Central memory CD8-positive, alpha-beta T cell (primary cell): ENCODE data around the gene JDP2.

Experiments used
- ATAC-seq: fragments of 150-1000 bp; cut with Tn5 transposase; replicated peaks from 2 replicates; pipeline ENCODE4 v1.10.0; 2022; ENCODE audit warnings: mild to moderate bottlenecking, moderate FRiP score, moderate number of reproducible peaks; ENCODE audit not compliant: poor library complexity, severe bottlenecking; ENCODE audit errors: extremely low read depth
- DNase-seq, 2 donors: peaks; one replicate each; pipeline ENCODE4 v3.0.0; 2021; ENCODE audit warnings: low spot score in 2 of 2
- H3K27ac Mint-ChIP-seq: one replicate; pipeline ENCODE4 v1.8.0; 2022; ENCODE audit warnings: low read depth, mild to moderate bottlenecking, moderate library complexity, mixed read lengths
- H3K27me3 Mint-ChIP-seq: one replicate; pipeline ENCODE4 v1.8.0; 2022; ENCODE audit warnings: mixed read lengths
- H3K36me3 Mint-ChIP-seq: one replicate; pipeline ENCODE4 v1.8.0; 2022; ENCODE audit warnings: mild to moderate bottlenecking, moderate library complexity, mixed read lengths; ENCODE audit not compliant: insufficient read depth
- H3K4me1 Mint-ChIP-seq: one replicate; pipeline ENCODE4 v1.8.0; 2022; ENCODE audit warnings: mixed read lengths
- H3K4me3 Mint-ChIP-seq: one replicate; pipeline ENCODE4 v1.8.0; 2022; ENCODE audit warnings: mild to moderate bottlenecking, moderate library complexity, mixed read lengths
- H3K9me3 Mint-ChIP-seq: one replicate; pipeline ENCODE4 v1.8.0; 2022; ENCODE audit warnings: mixed read lengths

JDP2 gene

DNA sequence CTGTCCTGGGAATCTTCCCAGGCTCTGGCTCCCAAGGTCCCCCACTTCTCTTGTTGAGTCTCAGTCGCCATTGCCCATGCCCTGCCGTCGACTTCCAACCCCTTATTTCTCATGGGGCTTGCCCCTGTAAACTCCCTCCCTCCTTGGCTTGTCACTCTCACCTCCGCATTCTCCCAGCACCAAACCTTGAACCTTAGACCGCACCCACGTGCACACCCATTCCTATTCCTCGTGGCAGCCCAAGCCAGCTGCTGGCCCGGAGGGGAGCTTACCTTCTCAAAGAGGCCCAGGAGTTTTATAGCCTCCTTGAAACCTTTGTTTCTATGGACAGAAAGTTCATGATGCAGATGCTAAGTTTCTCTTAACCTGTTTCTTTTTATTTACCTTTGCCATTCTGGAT is 4.6 kb downstream of the JDP2 start:
- no peaks in the 10 kb centered on the region for H3K9me3 Mint-ChIP-seq
- H3K36me3 Mint-ChIP-seq = peaks cover 2% of the 10 kb centered on the region
- ATAC-seq (no peak), DNase-seq (no peak)
- no peak overlapping the region for H3K27ac Mint-ChIP-seq
- H3K4me3 Mint-ChIP-seq = no peak overlapping the region
- H3K4me1 Mint-ChIP-seq = peaks cover 6% of the 10 kb centered on the region
- H3K27me3 Mint-ChIP-seq = peaks cover 17% of the 10 kb centered on the region

- no peak overlapping the region for H3K27ac Mint-ChIP-seq
- no peak overlapping the region for H3K4me3 Mint-ChIP-seq
- no peak for ATAC-seq
- DNase-seq = no peak
- H3K4me1 Mint-ChIP-seq = peaks cover 6% of the 10 kb centered on the region
- no peaks in the 10 kb centered on the region for H3K9me3 Mint-ChIP-seq
- peaks cover under 1% of the 10 kb centered on the region for H3K36me3 Mint-ChIP-seq
- H3K27me3 Mint-ChIP-seq = peaks cover 15% of the 10 kb centered on the region
These were observed 5.8 kb downstream of the JDP2 start for GRCh38 chr14:75433631-75434071.

GRCh38 chr14:75434138-75434889 is 6.5 kb downstream of the JDP2 start:
- no peak overlapping the region for H3K4me3 Mint-ChIP-seq
- no peaks in the 10 kb centered on the region for H3K36me3 Mint-ChIP-seq
- peaks cover 6% of the 10 kb centered on the region for H3K4me1 Mint-ChIP-seq
- ATAC-seq (no peak), DNase-seq (no peak)
- H3K27ac Mint-ChIP-seq = no peak overlapping the region
- no peaks in the 10 kb centered on the region for H3K9me3 Mint-ChIP-seq
- H3K27me3 Mint-ChIP-seq = peaks cover 8% of the 10 kb centered on the region

GRCh38 chr14:75434890-75435248 is 7.0 kb downstream of the JDP2 start:
- Mint-ChIP-seq H3K4me1 (peaks cover 6% of the 10 kb centered on the region), H3K27ac (no peak overlapping the region), H3K4me3 (no peak overlapping the region), H3K36me3 (no peaks in the 10 kb centered on the region), H3K27me3 (peaks cover 3% of the 10 kb centered on the region), H3K9me3 (no peaks in the 10 kb centered on the region)
- DNase-seq = no peak
- ATAC-seq = no peak

DNA sequence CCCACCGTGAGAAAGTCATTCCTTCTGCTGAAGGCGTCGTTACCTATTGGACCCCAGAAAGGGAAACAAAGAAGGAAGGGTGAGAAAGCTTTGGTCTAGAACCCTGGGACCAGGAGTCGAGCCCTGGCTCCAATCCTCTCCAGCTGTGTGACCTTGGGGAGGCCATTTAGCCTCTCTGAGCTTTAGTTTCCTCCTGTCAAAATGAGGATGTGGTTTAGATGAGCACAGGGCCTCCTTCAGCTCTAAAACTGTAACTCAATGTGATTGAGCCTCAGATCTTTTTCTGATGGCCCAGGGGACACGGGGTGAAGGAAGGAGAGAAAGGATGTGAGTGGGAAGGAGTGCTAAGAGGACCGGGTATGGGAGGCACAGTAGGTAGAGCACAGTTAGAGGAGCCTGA is 7.7 kb downstream of the JDP2 start:
- ATAC-seq (no peak), DNase-seq (no peak)
- peaks cover 6% of the 10 kb centered on the region for H3K4me1 Mint-ChIP-seq
- H3K27ac Mint-ChIP-seq = peak overlapping the region; percentile 4
- no peaks in the 10 kb centered on the region for H3K9me3 Mint-ChIP-seq
- no peak overlapping the region for H3K4me3 Mint-ChIP-seq
- H3K36me3 Mint-ChIP-seq = no peaks in the 10 kb centered on the region
- peaks cover 2% of the 10 kb centered on the region for H3K27me3 Mint-ChIP-seq

DNA sequence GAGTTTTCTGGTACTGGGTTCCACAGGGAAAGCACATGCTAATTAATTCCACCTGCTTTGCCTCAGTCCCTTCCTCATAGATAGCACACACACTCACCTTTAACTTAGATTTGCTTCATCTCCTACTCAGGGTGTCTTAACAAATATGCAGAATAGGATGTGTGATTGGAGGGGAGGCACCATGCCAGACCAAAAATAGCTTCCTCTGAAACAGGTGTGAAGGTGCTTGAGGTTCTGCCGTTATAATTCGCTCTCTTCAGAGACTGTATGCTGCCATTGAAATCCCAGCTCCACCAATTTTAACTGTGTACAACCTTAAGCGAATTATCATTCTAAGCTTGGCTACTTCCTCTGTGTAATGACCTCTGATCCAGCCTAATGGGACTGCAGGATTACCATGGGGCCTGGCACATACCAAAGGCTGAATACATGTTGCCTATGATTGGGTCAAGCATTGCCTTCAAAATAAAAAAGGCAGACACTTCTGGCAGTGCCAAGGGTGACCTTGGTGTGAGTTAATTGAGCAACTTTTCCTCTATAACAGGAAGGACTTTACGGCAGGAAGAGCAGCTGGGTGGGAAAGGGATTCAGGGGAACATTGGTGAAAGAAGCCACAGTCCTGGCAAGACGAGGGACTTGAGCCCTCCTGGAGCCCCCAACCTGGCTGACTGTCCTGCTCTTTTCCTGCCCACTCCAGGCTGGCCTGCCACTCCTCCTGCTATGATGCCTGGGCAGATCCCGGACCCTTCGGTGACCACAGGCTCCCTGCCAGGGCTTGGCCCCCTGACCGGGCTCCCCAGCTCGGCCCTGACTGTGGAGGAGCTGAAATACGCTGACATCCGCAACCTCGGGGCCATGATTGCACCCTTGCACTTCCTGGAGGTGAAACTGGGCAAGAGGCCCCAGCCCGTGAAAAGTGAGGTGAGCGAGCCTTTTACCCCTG is 9.7 kb downstream of the JDP2 start:
- H3K36me3 Mint-ChIP-seq = peaks cover 2% of the 10 kb centered on the region
- no peak for ATAC-seq
- peaks cover 22% of the 10 kb centered on the region for H3K27me3 Mint-ChIP-seq
- DNase-seq = no peak
- no peak overlapping the region for H3K27ac Mint-ChIP-seq
- no peaks in the 10 kb centered on the region for H3K9me3 Mint-ChIP-seq
- H3K4me3 Mint-ChIP-seq = no peak overlapping the region
- H3K4me1 Mint-ChIP-seq = peaks cover 6% of the 10 kb centered on the region

DNA sequence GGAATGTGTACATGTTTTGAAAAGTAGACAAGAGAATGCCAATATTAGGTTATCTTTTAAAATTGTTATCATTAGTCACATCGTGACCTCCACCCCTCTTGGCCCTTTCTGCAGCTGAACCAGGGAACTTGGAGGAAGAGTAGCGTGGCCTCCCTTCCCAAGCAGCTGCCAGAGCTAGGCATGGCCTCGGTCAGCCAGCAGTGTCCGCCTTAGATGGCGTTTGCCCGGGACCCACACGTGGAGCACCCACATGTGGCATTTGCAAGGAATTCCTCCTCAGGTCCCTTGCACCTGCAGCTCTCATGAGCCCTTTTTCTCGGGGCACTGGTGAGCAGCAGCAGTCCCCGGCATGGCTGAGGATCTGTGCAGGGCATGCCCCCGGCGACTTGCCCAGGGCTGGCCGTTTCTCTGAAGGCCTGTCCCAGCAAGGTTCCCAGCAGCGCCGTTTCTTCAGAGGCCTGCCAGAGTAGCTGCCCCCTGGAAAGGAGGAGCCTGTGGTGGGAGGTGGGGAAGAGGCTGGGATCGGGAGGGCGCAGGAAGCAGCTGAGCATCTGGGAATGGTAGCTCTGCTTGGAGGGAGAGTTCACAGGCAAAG is 10.8 kb downstream of the JDP2 start:
- peaks cover 6% of the 10 kb centered on the region for H3K4me1 Mint-ChIP-seq

DNA sequence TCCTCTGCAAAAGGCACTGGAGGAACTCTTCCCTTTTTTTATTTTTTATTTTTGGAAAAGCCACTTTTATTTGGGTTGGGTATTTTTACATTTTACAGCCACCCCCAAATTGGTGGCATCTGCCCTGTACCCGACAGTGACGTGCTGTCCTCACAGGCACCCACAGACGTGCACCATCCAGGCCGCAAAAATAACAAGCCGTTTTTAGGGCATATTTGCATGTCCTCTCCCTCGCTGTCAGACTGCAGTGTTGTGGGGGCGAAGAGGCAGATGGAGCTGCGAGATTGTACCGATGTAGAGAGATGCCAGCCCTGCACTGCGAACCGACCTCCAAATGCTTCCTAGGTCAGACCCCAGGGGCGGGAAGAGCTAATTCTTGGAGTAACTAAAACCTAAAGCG is 12.2 kb downstream of the JDP2 start:
- no peaks in the 10 kb centered on the region for H3K9me3 Mint-ChIP-seq
- ATAC-seq = no peak

More for the DNA sequence above, 10.8 kb downstream of the JDP2 start:
- no peak for ATAC-seq
- H3K4me3 Mint-ChIP-seq = no peak overlapping the region
- H3K27ac Mint-ChIP-seq = no peak overlapping the region
- H3K9me3 Mint-ChIP-seq = no peaks in the 10 kb centered on the region
- H3K36me3 Mint-ChIP-seq = peaks cover 4% of the 10 kb centered on the region
- no peak for DNase-seq
- peaks cover 27% of the 10 kb centered on the region for H3K27me3 Mint-ChIP-seq

GRCh38 chr14:75440733-75441477 is 13.1 kb downstream of the JDP2 start:
- Mint-ChIP-seq H3K4me1 (no peaks in the 10 kb centered on the region), H3K27ac (no peak overlapping the region), H3K36me3 (peaks cover 4% of the 10 kb centered on the region), H3K4me3 (no peak overlapping the region), H3K9me3 (no peaks in the 10 kb centered on the region), H3K27me3 (peaks cover 27% of the 10 kb centered on the region)
- DNase-seq = no peak
- ATAC-seq = no peak

More for the DNA sequence above, 12.2 kb downstream of the JDP2 start:
- Mint-ChIP-seq H3K4me3 (no peak overlapping the region), H3K27ac (no peak overlapping the region), H3K4me1 (peaks cover 6% of the 10 kb centered on the region), H3K27me3 (peaks cover 27% of the 10 kb centered on the region), H3K36me3 (peaks cover 4% of the 10 kb centered on the region)
- DNase-seq = no peak

GRCh38 chr14:75441728-75442127 is 13.9 kb downstream of the JDP2 start:
- no peak overlapping the region for H3K4me3 Mint-ChIP-seq
- H3K27me3 Mint-ChIP-seq = peaks cover 27% of the 10 kb centered on the region
- peaks cover 4% of the 10 kb centered on the region for H3K36me3 Mint-ChIP-seq
- no peak for ATAC-seq
- no peak for DNase-seq
- H3K27ac Mint-ChIP-seq = no peak overlapping the region
- no peaks in the 10 kb centered on the region for H3K9me3 Mint-ChIP-seq
- no peaks in the 10 kb centered on the region for H3K4me1 Mint-ChIP-seq

DNA sequence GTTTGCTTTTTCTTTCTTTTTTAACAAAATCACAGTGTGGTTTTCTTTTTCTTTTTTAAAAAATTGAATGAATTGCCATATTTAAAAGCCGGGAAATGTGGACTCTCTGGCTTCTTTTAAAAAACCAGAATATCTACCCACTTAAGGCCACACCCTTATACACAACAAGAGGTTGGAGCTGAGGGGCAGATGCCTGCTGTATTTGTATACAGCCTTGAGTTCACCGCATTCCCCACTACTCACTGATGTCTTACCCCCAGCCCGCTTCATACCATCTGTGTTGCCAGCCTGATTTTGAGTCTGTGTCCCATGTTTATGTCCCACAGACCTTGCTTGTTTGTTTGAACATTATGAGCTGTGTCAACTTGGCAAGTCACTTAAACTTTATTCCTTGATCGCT is 14.3 kb downstream of the JDP2 start:
- Mint-ChIP-seq H3K4me1 (no peaks in the 10 kb centered on the region), H3K9me3 (no peaks in the 10 kb centered on the region), H3K36me3 (peaks cover 4% of the 10 kb centered on the region), H3K27me3 (peaks cover 27% of the 10 kb centered on the region), H3K4me3 (no peak overlapping the region), H3K27ac (no peak overlapping the region)
- DNase-seq (no peak), ATAC-seq (no peak)

DNA sequence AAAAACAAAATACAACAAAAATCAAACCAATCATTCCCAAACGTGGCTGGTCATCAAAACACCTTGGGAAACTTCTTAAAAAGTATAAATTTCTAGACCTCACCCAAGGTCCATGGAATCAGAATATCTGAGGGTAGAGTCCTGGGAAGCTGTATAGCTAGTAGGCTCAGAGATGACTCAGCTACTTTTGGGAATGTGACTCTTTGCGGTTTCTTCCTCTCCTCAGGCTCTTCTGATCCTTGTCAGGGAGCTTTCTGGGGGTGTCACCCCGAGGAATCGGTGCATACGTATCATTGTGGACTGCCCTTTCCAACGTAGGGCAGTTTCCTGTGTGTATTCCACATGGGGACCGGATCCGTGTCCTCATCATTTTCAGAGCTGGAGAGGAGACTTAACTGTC is 14.8 kb downstream of the JDP2 start:
- DNase-seq = no peak
- Mint-ChIP-seq H3K27ac (no peak overlapping the region), H3K27me3 (peaks cover 27% of the 10 kb centered on the region), H3K4me3 (no peak overlapping the region), H3K36me3 (peaks cover 4% of the 10 kb centered on the region), H3K9me3 (no peaks in the 10 kb centered on the region), H3K4me1 (no peaks in the 10 kb centered on the region)
- no peak for ATAC-seq
